Measurements from ENCODE around the gene NARS2. TPM values are rescaled to one million over a fixed set of nuclear protein-coding genes. Genes with fewer than 3 reads are reported as not detected.

Gene NARS2
- total and polyA plus RNA-seq, 9 donors, result 13.2 to 24.5 (median 17.1) TPM

- Histone ChIP-seq H3K4me3 (no peak overlapping the region), H3K27ac (no peak overlapping the region), H3K27me3 (no peaks in the 10 kb centered on the region), H3K36me3 (no peaks in the 10 kb centered on the region), H3K4me1 (ENCODE audit: insufficient read depth) (peaks cover 5% of the 10 kb centered on the region), H3K9me3 (no peaks in the 10 kb centered on the region)
- DNase-seq, result no peak
- intact Hi-C loops (cut with DNase I), result loop anchor here in 2 of 4 donors (10.0 kb wide), 2 partner anchors 136 to 284 kb away; no protein-coding TSS in a partner anchor
- no peak for TF ChIP-seq POLR2A (IDR thresholded peaks at IDR 0.05)
- TF ChIP-seq CTCF (IDR thresholded peaks at IDR 0.05), result no peak
- TF ChIP-seq EP300 (IDR thresholded peaks at IDR 0.05), result no peak
- WGBS, 3 donors, result 80 to 87% (median 82%) methylated on average over 3 of the region's 3 CpGs
These were observed 145.9 kb downstream of the NARS2 start for GRCh38 chr11:78428773-78429172.

- no peak overlapping the region for H3K4me3 ChIP-seq
- peaks cover 5% of the 10 kb centered on the region for H3K4me1 ChIP-seq (ENCODE audit: insufficient read depth)
- no peak for DNase-seq
- H3K9me3 ChIP-seq, result no peaks in the 10 kb centered on the region
- no peaks in the 10 kb centered on the region for H3K27me3 ChIP-seq
- H3K27ac ChIP-seq, result no peak overlapping the region
- H3K36me3 ChIP-seq, result no peaks in the 10 kb centered on the region
- intact Hi-C loops (cut with DNase I), result loop anchor here in 2 of 4 donors (10.0 kb wide), 2 partner anchors 137 to 283 kb away; no protein-coding TSS in a partner anchor
- no peak for TF ChIP-seq EP300 (IDR thresholded peaks at IDR 0.05)
- no peak for TF ChIP-seq POLR2A (IDR thresholded peaks at IDR 0.05)
- no peak for TF ChIP-seq CTCF (IDR thresholded peaks at IDR 0.05)
These were observed 146.4 kb downstream of the NARS2 start for GRCh38 chr11:78428266-78428636.

GRCh38 chr11:78427615-78428265 is 146.9 kb downstream of the NARS2 start:
- Histone ChIP-seq H3K36me3 (no peaks in the 10 kb centered on the region), H3K9me3 (no peaks in the 10 kb centered on the region), H3K4me3 (no peak overlapping the region), H3K27ac (no peak overlapping the region), H3K4me1 (ENCODE audit: insufficient read depth) (peaks cover 5% of the 10 kb centered on the region), H3K27me3 (no peaks in the 10 kb centered on the region)
- TF ChIP-seq POLR2A (IDR thresholded peaks at IDR 0.05), result no peak
- TF ChIP-seq CTCF (IDR thresholded peaks at IDR 0.05), result no peak
- no peak for TF ChIP-seq EP300 (IDR thresholded peaks at IDR 0.05)
- DNase-seq, result no peak
- intact Hi-C loops (cut with DNase I), result loop anchor here in 2 of 4 donors (10.0 kb wide), 2 partner anchors 137 to 283 kb away; no protein-coding TSS in a partner anchor
- 89 to 94% (median 92%) methylated on average over 11 of the region's 11 CpGs for WGBS, 3 donors

- H3K4me3 ChIP-seq, result no peak overlapping the region
- peaks cover 5% of the 10 kb centered on the region for H3K4me1 ChIP-seq (ENCODE audit: insufficient read depth)
- WGBS, 3 donors, result 95 to 97% (median 97%) methylated on average over 1 of the region's 1 CpG
- H3K27ac ChIP-seq, result no peak overlapping the region
- intact Hi-C loops (cut with DNase I), result loop anchor here in 2 of 4 donors (10.0 kb wide), 2 partner anchors 138 to 282 kb away; no protein-coding TSS in a partner anchor
- no peaks in the 10 kb centered on the region for H3K27me3 ChIP-seq
- DNase-seq, result no peak
- H3K36me3 ChIP-seq, result no peaks in the 10 kb centered on the region
- H3K9me3 ChIP-seq, result no peaks in the 10 kb centered on the region
- TF ChIP-seq POLR2A (IDR thresholded peaks at IDR 0.05) (no peak), EP300 (IDR thresholded peaks at IDR 0.05) (no peak), CTCF (IDR thresholded peaks at IDR 0.05) (no peak)
These were observed 147.8 kb downstream of the NARS2 start for GRCh38 chr11:78426845-78427244.

Measured in ovary (tissue), 9 donors.